ENCODE measurements around the gene OCIAD2.
"Not testable (repeated sequence)": the region's sequence is repeated elsewhere in the genome, so short reads cannot be mapped to it uniquely, and the experiment has no call there.

OCIAD2 gene

GRCh38 chr4:48854395-48854683, 52.2 kb downstream of the OCIAD2 start:
- Histone ChIP-seq H3K4me1 (ENCODE audit: insufficient read depth, low read length) (no peaks in the 10 kb centered on the region), H3K36me3 (ENCODE audit: insufficient read depth, low read length) (peaks cover 96% of the 10 kb centered on the region), H3K9ac (ENCODE audit: low read depth, low read length) (no peak overlapping the region), H3K27ac (ENCODE audit: low read depth, low read length) (no peak overlapping the region), H3K27me3 (ENCODE audit: insufficient read depth, low read length) (no peaks in the 10 kb centered on the region), H3K4me3 (ENCODE audit: low read length) (no peak overlapping the region), H3K9me3 (ENCODE audit: insufficient read depth, low read depth, low read length) (no peaks in the 10 kb centered on the region)
- 100% methylated on average over 1 of the region's 1 CpG for WGBS

- WGBS, result 98% methylated on average over 3 of the region's 4 CpGs
These were observed 52.8 kb downstream of the OCIAD2 start for GRCh38 chr4:48853604-48854394.

GRCh38 chr4:48851651-48852050, 54.9 kb downstream of the OCIAD2 start:
- Histone ChIP-seq H3K27ac (ENCODE audit: low read depth, low read length) (no peak overlapping the region), H3K4me3 (ENCODE audit: low read length) (no peak overlapping the region), H3K27me3 (ENCODE audit: insufficient read depth, low read length) (no peaks in the 10 kb centered on the region), H3K9ac (ENCODE audit: low read depth, low read length) (no peak overlapping the region), H3K9me3 (ENCODE audit: insufficient read depth, low read depth, low read length) (peaks cover 2% of the 10 kb centered on the region; the same call in 1 of the 2 replicates), H3K4me1 (ENCODE audit: insufficient read depth, low read length) (no peaks in the 10 kb centered on the region), H3K36me3 (ENCODE audit: insufficient read depth, low read length) (peaks cover 95% of the 10 kb centered on the region)
- WGBS, result 100% methylated on average over 1 of the region's 1 CpG

More at GRCh38 chr4:48853604-48854394, 52.8 kb downstream of the OCIAD2 start:
- Histone ChIP-seq H3K4me3 (ENCODE audit: low read length) (no peak overlapping the region), H3K9ac (ENCODE audit: low read depth, low read length) (no peak overlapping the region), H3K27me3 (ENCODE audit: insufficient read depth, low read length) (no peaks in the 10 kb centered on the region), H3K9me3 (ENCODE audit: insufficient read depth, low read depth, low read length) (no peaks in the 10 kb centered on the region), H3K4me1 (ENCODE audit: insufficient read depth, low read length) (no peaks in the 10 kb centered on the region), H3K36me3 (ENCODE audit: insufficient read depth, low read length) (peaks cover 95% of the 10 kb centered on the region), H3K27ac (ENCODE audit: low read depth, low read length) (no peak overlapping the region)

- not testable (repeated sequence) for H3K27ac ChIP-seq (ENCODE audit: low read depth, low read length); H3K9me3 ChIP-seq (ENCODE audit: insufficient read depth, low read depth, low read length); H3K4me1 ChIP-seq (ENCODE audit: insufficient read depth, low read length); H3K4me3 ChIP-seq (ENCODE audit: low read length); H3K27me3 ChIP-seq (ENCODE audit: insufficient read depth, low read length); H3K9ac ChIP-seq (ENCODE audit: low read depth, low read length)
- WGBS, result 94% methylated on average over 6 of the region's 6 CpGs
- peaks cover 95% of the 10 kb centered on the region for H3K36me3 ChIP-seq (ENCODE audit: insufficient read depth, low read length)
These were observed 57.8 kb downstream of the OCIAD2 start for GRCh38 chr4:48848799-48849198.

- Histone ChIP-seq H3K27me3 (ENCODE audit: insufficient read depth, low read length) (no peaks in the 10 kb centered on the region), H3K36me3 (ENCODE audit: insufficient read depth, low read length) (peaks cover 97% of the 10 kb centered on the region), H3K9ac (ENCODE audit: low read depth, low read length) (no peak overlapping the region), H3K4me1 (ENCODE audit: insufficient read depth, low read length) (0 out of 2 replicates have a peak, but pooled peaks cover 5% of the 10 kb centered on the region), H3K9me3 (ENCODE audit: insufficient read depth, low read depth, low read length) (peaks cover 2% of the 10 kb centered on the region; the same call in 1 of the 2 replicates), H3K27ac (ENCODE audit: low read depth, low read length) (no peak overlapping the region), H3K4me3 (ENCODE audit: low read length) (no peak overlapping the region)
- 93% methylated on average over 2 of the region's 2 CpGs for WGBS
These were observed 61.7 kb downstream of the OCIAD2 start for GRCh38 chr4:48844843-48845242.

- no peak overlapping the region for H3K9ac ChIP-seq (ENCODE audit: low read depth, low read length)
- H3K27me3 ChIP-seq (ENCODE audit: insufficient read depth, low read length), result no peaks in the 10 kb centered on the region
- H3K36me3 ChIP-seq (ENCODE audit: insufficient read depth, low read length), result peaks cover 98% of the 10 kb centered on the region
- 0 out of 2 replicates have a peak, but pooled peaks cover 5% of the 10 kb centered on the region for H3K4me1 ChIP-seq (ENCODE audit: insufficient read depth, low read length)
- WGBS, result 92% methylated on average over 9 of the region's 9 CpGs
- H3K27ac ChIP-seq (ENCODE audit: low read depth, low read length), result no peak overlapping the region
- no peaks in the 10 kb centered on the region for H3K9me3 ChIP-seq (ENCODE audit: insufficient read depth, low read depth, low read length)
- no peak overlapping the region for H3K4me3 ChIP-seq (ENCODE audit: low read length)
These were observed 65.3 kb downstream of the OCIAD2 start for GRCh38 chr4:48841045-48841827.

GRCh38 chr4:48836658-48837057, 69.9 kb downstream of the OCIAD2 start:
- H3K9ac ChIP-seq (ENCODE audit: low read depth, low read length), result no peak overlapping the region
- no peak overlapping the region for H3K27ac ChIP-seq (ENCODE audit: low read depth, low read length)
- H3K27me3 ChIP-seq (ENCODE audit: insufficient read depth, low read length), result no peaks in the 10 kb centered on the region
- H3K4me3 ChIP-seq (ENCODE audit: low read length), result no peak overlapping the region
- H3K36me3 ChIP-seq (ENCODE audit: insufficient read depth, low read length), result peaks cover 91% of the 10 kb centered on the region
- 95% methylated on average over 4 of the region's 4 CpGs for WGBS
- no peaks in the 10 kb centered on the region for H3K9me3 ChIP-seq (ENCODE audit: insufficient read depth, low read depth, low read length)
- peaks cover 11% of the 10 kb centered on the region for H3K4me1 ChIP-seq (ENCODE audit: insufficient read depth, low read length)
